ENCODE results near the gene DEFB108B. TPM values are rescaled to one million over a fixed set of nuclear protein-coding genes. Genes with fewer than 3 reads are reported as not detected.
"Not testable (repeated sequence)": the region's sequence is repeated elsewhere in the genome, so short reads cannot be mapped to it uniquely, and the experiment has no call there.

Gene DEFB108B
- total RNA-seq, 1 donor, result not detected

DNA sequence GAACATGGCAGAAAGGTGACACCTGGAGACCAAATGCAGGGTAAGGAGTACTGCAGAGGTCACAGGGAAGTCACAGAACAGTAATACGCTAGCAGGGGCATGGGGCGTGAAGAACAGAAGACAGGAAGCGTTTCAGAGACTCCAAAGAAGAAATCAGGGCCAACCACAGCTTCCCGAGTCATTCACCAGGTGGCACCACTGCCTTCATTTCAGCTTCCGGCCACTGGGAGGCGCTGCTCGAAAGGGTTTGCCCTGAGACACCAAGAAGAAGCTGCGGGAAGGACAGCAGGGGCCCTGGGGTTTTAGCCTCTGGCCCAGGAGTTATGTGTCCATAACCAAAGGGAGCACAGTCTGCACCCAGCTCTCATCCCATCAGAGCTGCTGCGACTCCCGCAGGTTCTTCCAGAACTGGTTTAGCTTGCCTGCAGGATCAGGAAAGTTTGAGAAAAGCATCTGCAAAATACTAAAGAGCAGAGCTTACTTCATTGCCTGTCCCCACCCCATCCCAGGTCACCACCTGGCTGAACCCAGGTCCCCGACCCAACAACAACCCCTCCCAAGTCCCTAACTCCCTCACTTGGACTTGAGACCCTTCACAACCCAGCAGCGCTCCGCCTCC lies 32.6 kb upstream of the DEFB108B start:
- DNase-seq (ENCODE audit: low read depth), result peak; percentile 69
- peak; percentile 81 for TF ChIP-seq CTCF (IDR thresholded peaks at IDR 0.05; ENCODE audit: insufficient read depth, low read depth, low read length)

GRCh38 chr11:71801026-71801425 lies 32.0 kb upstream of the DEFB108B start:
- not testable (repeated sequence) for DNase-seq (ENCODE audit: low read depth)

More for the DNA sequence above, 32.6 kb upstream of the DEFB108B start:
- not testable (repeated sequence) for H3K4me3 ChIP-seq (ENCODE audit: low read depth, low read length)

DNA sequence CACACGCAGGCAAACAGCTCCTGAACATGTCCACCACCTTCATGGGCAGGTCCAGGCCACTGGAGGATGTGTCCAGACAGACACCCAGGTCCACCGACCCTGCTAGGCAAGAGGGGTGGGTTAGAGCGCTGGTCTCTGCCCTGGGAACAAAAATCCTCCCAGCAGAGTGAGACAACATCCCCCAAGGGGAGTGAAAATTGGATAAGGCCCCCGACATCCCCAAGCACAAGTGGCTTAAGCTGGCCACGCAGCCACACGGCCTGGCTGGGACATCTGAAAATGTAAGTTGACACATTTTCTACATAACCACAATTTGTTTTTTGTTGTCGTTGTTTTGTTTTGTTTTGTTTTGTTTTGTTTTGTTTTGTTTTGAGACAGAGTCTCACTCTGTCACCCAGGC lies 30.1 kb upstream of the DEFB108B start:
- not testable (repeated sequence) for H3K4me3 ChIP-seq (ENCODE audit: low read depth, low read length); DNase-seq (ENCODE audit: low read depth)

More at GRCh38 chr11:71801026-71801425, 32.0 kb upstream of the DEFB108B start:
- not testable (repeated sequence) for H3K4me3 ChIP-seq (ENCODE audit: low read depth, low read length)

- not testable (repeated sequence) for DNase-seq (ENCODE audit: low read depth)
These were observed 28.6 kb upstream of the DEFB108B start for GRCh38 chr11:71804158-71804947.

DNA sequence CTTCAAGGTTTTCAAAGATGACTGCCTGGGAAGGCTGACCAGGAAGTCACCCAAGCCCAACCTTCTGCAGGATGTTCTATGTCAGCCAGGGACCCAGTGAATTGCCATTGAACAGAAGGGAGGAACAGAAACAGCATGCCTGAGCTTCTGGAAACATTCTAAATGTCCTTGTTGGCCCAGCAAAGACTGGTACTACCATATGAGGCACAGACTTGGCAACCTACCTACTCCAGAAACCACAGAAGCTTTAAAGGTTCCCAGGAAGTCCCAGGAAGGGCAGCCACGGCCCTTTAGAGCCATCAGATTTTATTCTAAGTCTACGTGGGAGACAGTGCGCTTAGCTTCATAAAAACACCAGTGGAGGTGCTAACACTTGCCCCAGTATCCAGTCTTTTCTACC lies 20.5 kb upstream of the DEFB108B start:
- not testable (repeated sequence) for H3K4me3 ChIP-seq (ENCODE audit: low read depth, low read length); DNase-seq (ENCODE audit: low read depth)

More at GRCh38 chr11:71804158-71804947, 28.6 kb upstream of the DEFB108B start:
- H3K4me3 ChIP-seq (ENCODE audit: low read depth, low read length), result not testable (repeated sequence)

DNA sequence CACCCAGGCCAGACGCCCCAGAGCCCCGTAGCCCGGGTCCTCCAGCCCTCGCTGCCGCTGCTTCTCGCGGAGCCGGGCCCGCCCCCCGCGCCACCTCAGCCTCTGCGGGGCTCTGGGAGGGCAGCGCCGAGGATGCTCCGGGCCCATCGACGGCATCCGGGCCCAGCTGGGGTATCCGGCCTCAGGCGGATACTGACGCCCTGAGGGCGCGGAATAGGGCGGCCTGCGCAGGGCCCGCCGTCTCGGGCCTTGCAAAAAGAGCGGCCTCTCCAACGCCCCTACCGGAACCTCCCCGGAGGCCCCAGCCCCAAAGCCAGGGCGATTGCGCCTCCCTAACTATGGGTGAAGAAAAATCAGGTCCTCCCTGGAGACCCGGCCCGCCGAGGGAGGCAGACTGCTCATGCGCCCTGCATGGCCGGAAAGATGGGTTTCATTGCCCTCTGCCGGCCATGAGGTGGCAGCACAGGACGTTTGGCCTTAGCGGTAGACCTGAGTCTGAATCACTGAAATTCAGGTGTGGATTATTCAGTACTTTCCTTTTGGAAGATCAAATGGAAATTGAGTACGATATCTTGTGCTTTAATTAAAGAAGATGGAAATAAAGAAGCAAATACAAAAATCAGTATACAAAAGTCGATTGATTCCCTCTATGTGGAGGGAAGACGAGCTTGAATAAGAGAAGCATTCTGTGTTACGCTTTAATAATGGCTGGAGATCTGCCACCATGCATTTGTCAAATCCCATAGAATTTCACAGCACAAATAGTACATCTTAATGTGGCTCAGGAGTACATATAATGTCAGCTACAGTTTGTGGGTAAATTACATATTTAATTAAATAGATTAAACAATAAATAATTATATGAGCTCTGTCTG lies 19.3 kb upstream of the DEFB108B start:
- H3K4me3 ChIP-seq (ENCODE audit: low read depth, low read length), result peak overlapping the region; percentile 52
- TF ChIP-seq CTCF (IDR thresholded peaks at IDR 0.05; ENCODE audit: insufficient read depth, low read depth, low read length), result peak; percentile 73
- DNase-seq (ENCODE audit: low read depth), result peak; percentile 65

GRCh38 chr11:71821539-71821938 lies 11.5 kb upstream of the DEFB108B start:
- not testable (repeated sequence) for DNase-seq (ENCODE audit: low read depth); H3K4me3 ChIP-seq (ENCODE audit: low read depth, low read length)

DNA sequence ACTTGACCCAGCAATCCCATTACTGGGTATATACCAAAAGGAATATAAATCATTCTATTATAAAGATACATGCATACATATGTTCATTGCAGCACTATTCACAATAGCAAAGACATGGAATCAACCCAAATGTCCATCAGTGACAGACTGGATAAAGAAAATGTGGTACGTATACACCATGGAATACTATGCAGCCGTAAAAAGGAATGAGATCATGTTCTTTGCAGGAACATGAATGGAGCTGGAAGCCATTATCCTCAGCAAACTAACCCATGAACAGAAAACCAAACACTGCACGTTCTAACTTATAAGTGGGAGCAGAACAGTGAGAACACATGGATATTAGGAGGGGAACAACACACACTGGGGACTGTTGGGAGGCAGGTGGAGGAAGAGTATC lies 3.8 kb upstream of the DEFB108B start:
- not testable (repeated sequence) for H3K4me3 ChIP-seq (ENCODE audit: low read depth, low read length); DNase-seq (ENCODE audit: low read depth)

DNA sequence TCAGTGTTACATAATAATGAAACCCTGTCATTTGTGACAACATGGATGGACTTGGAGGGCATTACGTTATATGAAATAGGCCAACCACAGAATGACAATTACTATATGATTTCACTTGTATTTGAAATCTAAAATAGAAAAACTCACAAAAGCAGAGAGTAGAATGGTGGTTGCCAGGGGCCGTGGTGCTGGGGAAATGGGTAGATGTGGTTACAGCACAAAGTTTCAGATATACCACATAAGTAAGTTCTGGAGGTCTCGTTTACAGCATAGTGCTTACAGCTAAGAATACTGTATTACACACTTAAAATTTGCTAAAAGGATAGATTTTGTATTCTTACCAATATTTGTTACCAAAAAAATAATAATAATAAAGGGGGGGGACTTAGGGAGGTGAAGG lies 3.3 kb upstream of the DEFB108B start:
- DNase-seq (ENCODE audit: low read depth); H3K4me3 ChIP-seq (ENCODE audit: low read depth, low read length): not testable (repeated sequence)

GRCh38 chr11:71842720-71843119 lies 9.7 kb downstream of the DEFB108B start:
- H3K4me3 ChIP-seq (ENCODE audit: low read depth, low read length), result not testable (repeated sequence)

DNA sequence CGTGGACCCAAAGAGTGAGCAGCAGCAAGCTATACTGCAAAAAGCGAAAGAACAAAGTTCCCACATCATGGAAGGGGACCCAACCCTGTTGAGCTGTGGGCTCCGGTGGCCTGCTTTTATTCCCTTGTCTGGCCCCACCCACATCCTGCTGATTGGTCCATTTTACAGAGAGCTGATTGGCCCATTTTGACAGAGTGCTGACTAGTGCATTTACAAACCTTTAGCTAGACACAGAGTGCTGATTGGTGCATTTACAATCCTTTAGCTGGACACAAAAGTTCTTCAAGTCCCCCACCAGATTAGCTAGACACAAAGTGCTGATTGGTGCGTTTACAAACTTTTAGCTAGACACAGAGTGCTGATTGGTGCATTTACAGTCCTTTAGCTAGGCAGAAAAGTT lies 10.4 kb downstream of the DEFB108B start:
- not testable (repeated sequence) for DNase-seq (ENCODE audit: low read depth); H3K4me3 ChIP-seq (ENCODE audit: low read depth, low read length)

More at GRCh38 chr11:71842720-71843119, 9.7 kb downstream of the DEFB108B start:
- DNase-seq (ENCODE audit: low read depth), result not testable (repeated sequence)

Data from fibroblast of villous mesenchyme (primary cell).